GM12801 (cell line): ENCODE measurements around the gene MYLK2.

ENCODE experiments used
- TF ChIP-seq, protein P1 (sequence below): IDR thresholded peaks from one replicate; pipeline ENCODE4 v1.5.1; 2011; ENCODE audit warnings: control low read depth; ENCODE audit not compliant: insufficient read length; ENCODE audit errors: extremely low read depth

MYLK2 gene

GRCh38 chr20:31838646-31839292 is 19.6 kb downstream of the MYLK2 start:
- TF ChIP-seq, protein P1, sequence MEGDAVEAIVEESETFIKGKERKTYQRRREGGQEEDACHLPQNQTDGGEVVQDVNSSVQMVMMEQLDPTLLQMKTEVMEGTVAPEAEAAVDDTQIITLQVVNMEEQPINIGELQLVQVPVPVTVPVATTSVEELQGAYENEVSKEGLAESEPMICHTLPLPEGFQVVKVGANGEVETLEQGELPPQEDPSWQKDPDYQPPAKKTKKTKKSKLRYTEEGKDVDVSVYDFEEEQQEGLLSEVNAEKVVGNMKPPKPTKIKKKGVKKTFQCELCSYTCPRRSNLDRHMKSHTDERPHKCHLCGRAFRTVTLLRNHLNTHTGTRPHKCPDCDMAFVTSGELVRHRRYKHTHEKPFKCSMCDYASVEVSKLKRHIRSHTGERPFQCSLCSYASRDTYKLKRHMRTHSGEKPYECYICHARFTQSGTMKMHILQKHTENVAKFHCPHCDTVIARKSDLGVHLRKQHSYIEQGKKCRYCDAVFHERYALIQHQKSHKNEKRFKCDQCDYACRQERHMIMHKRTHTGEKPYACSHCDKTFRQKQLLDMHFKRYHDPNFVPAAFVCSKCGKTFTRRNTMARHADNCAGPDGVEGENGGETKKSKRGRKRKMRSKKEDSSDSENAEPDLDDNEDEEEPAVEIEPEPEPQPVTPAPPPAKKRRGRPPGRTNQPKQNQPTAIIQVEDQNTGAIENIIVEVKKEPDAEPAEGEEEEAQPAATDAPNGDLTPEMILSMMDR, result no peak

DNA sequence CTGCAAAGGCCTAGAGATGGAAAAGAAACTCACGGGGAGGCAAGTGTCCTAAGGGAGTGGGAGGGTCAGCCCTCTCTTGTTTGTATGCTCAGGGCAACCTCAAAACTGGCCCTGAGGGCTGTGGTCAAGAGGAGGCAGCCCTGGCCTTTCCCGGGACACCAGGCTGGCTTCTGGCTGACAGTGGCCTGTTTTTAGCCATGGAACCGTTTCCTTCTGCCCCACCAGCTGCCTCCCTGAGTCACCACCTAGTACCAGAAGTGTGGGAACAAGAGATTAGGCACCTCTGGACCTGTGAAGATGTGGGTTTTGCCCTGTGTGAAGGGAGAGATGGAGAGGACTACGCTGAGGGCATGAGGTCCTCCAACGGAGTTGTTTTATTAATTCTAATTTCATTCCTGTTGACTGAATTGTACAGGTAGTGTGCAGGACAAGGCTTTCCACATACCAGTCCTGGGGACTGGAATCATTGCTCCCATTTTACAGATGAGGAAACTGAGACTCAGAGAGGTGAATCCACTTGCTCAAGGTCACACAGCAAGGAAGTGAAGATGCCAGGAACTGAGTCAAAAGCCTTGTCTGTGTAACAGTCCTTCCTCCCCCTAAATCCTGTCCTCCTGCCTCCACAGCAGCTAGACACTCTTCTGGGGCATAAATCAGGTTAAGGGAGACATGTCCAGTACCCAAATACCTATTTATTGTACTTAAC is 20.8 kb downstream of the MYLK2 start:
- TF ChIP-seq, protein P1, result no peak

DNA sequence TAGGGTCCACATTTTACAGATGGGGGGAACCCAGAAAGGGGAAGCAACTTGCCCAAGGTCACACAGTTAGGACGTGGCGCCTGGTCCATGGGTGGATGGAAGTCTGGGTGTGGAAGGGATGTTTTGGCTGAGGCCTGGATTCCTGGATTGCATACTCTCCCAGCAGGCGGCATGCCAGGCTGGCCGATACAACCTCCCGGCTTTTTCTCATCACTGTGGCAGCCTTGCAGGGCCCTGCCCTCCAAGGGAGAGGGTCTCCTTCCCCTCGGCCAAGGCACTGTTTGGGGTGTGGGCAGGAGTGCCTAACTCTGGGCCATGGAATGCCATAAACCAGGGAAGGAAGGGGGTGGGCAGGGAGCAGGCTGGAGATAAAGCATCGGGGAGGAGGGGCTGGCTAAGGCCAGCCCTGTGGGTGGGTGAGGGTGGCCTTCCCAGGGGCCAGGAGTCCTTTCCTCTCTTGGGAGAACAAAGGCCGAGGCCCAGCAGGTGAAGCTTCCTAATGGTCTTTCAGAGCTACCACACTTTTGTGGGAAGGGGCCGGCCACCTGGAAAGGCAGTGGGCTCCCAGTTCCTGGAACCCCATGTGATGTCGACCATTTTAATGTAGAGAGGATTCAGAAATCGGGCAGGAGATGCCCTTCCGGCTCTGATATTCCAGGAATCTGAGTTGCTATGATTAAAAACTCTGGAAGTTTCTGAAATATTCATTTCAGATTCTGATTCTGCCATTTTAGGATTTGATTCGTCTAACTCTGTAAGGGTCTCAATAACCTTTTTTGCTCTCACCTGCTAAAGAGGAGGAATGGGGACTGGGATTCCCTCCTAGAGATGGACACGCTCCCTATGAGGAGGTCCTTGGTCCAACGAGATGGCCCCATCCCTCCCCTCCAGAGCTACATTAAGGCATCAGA is 22.0 kb downstream of the MYLK2 start:
- TF ChIP-seq, protein P1, result no peak

DNA sequence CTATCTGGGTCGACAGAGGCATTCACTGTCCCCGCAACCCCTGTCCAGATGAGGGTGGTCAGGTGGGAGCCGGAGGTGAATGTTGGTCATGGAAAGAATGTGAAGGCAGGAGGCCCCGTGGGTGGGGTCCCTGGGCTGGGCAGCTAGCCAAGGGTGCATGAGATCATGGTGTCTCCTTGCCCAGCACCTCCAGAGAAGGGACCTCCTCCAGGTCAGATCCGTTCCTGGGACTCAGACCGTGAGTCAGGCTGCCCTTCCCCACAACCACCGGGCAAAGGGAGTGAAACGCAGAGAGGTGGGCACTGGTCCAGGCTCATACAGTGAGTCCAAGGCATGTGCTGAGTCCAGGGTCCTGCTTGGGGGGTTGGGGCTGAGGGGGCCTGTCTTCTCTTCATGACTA is 22.8 kb downstream of the MYLK2 start:
- TF ChIP-seq, protein P1, result no peak

GRCh38 chr20:31842471-31843157 is 23.5 kb downstream of the MYLK2 start:
- TF ChIP-seq, protein P1, result no peak

DNA sequence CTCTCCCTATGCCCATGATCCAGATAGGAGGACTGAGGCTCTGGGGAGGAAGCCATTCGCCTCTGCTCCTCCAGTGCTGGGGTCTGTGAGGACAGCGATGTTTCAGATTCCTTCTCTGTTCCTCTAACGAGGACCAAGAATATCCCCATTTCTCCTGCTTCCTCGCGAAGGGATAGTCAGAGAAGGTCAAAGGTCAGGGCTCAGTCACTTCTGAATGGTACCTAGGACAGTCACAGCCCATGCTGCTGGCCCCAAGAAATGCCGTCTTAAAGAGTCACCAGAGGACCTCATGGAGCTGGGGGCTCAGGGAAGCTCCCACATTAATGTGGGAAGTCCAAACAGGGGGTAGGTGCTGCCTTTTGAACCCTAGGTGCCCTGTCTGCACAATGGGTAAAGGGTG is 24.1 kb downstream of the MYLK2 start:
- TF ChIP-seq, protein P1, result no peak

- TF ChIP-seq, protein P1, result no peak
These were observed 24.7 kb downstream of the MYLK2 start for GRCh38 chr20:31843881-31844280.
